Vagina (tissue), 2 donors: ENCODE data around the gene EIF3I.

Experiments
- CTCF ChIP-seq, 3 experiments: fragments of 450-650 bp in 2 of 3; fragments of 200-600 bp in 1 of 3; sonication (generic) in 1 of 3; IDR thresholded peaks; one replicate each; pipeline ENCODE4 v1.5.1; 2017 to 2019; ENCODE audit warnings: antibody characterized with exemption in 3 of 3, mild to moderate bottlenecking in 2 of 3, moderate library complexity in 2 of 3
- POLR2A ChIP-seq, 2 donors: fragments of 450-650 bp; IDR thresholded peaks; one replicate each; pipeline ENCODE4 v1.6.1; 2017; ENCODE audit warnings: antibody characterized with exemption in 2 of 2, mild to moderate bottlenecking in 2 of 2, moderate library complexity in 2 of 2

DNA sequence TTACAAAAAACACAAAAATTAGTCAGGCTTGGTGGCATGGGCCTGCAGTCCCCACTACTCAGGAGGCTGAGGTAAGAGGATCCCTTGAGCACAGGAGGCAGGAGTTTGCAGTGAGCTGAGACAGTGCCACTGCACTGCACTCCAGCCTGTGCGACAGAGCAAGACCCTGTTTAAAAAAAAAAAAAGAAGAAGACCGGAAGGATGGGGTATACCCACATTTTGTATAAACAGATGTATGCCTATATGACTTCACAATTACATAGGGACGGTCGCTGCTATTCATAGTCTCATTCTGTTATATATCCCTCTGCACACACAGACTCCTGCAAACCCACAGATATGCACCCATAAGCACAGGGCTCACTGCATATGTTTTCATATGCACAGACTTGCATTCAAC lies 41.5 kb downstream of the EIF3I start:
- TF ChIP-seq CTCF (IDR thresholded peaks at IDR 0.05) (no peak), POLR2A (IDR thresholded peaks at IDR 0.05) (no peak)
